Measurements from ENCODE around the gene SRD5A1.

SRD5A1 gene

DNA sequence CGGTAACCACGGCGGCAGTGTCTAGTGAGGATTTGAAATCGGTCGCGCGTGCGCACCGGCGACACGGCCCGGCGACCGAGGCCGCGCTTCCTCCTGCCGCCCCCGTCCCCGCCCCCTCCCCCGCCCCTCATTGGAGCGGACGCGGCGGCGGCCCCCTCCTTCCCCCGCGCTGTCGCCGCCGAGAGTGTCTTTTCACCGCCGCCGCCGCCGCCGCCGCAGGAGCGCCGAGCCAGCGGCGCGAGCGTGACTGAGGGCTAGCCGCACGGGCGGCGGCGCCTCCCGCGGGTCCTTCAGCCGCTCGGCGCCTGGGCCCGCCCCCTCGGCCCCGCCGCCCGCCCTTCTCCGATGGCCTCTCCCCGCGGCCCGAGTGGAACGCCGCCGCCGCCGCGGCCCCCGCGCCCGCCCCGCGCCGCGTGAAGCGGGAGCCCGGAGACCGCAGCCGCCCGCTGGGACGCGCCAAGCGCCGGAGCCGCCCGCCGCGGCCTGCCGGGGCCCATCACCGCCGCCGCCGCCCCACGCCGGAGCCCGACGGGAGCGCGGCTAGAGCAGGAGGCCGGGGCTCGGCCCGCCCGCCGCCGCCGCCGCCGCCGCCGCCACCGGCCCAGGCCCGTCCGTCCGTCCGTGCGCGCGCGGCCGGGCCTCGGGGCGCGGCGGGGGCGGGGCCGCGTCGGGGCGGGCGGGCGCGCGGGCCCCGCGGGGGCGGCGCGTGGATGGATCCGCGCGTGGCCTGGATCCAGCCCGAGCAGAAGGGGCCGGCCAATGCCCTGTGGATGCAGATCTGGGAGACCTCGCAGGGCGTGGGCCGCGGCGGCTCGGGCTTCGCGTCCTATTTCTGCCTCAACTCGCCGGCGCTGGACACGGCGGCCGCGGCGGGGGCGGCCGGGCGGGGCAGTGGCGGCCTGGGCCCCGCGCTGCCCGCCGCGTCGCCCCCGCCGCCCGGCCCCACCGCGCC lies 80.3 kb downstream of the SRD5A1 start, which contains the start of gene TENT4A:
TENT4A (plus strand) TSS at position 159 of the 952 bp plus-strand sequence; CDS start at position 711, 552 bp downstream.
- peak; percentile 97 for DNase-seq (ENCODE audit: low read depth)

DNA sequence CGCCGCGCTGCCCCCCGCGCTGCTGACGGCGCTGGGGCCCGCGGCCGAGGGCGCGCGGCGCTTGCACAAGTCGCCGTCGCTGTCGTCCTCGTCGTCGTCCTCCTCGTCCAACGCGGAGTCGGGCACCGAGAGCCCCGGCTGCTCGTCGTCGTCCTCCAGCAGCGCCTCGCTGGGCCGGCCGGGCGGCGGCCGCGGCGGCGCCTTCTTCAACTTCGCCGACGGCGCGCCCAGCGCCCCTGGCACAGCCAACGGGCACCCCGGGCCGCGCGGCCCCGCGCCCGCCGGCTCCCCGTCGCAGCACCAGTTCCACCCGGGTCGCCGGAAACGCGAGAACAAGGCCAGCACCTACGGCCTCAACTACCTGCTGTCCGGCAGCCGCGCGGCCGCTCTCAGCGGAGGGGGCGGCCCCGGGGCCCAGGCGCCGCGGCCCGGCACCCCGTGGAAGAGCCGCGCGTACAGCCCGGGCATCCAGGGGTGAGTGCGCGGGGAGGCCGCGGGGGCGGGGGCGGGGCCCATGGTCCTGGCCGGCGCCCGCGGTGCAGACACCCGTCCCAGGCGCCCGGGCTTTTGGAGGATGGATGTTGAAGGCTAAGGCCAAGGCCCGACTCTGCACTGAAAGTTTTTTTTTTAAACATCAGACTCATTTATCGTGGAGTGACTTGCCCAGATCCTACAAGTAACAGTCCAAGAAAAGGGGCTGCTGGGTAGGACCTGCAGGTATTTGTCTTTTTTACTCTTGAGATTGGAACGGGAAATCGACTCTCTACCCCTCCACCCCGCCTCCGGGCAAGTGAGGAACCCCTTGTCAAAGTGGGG lies 81.2 kb downstream of the SRD5A1 start:
- DNase-seq (ENCODE audit: low read depth), result no peak

DNA sequence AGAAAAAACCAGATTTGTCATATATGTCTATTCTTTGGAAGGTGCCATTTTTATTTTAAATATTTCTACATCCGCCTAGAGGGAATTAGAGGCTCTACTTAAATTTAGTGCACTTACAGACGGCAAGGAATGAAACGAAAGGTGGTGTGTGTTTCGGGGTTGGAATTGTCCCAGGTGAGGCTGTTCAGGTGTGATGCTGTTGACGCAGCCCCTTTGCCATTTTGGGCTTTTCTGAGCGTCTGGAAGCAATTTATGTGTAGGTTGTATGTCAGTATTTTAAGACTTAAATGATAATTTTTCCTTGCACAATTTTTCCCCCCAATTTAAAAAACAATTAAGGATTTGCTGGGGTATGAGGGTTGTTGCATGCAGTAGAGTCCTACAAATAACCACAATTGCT lies 82.0 kb downstream of the SRD5A1 start:
- no peak for DNase-seq (ENCODE audit: low read depth)

DNA sequence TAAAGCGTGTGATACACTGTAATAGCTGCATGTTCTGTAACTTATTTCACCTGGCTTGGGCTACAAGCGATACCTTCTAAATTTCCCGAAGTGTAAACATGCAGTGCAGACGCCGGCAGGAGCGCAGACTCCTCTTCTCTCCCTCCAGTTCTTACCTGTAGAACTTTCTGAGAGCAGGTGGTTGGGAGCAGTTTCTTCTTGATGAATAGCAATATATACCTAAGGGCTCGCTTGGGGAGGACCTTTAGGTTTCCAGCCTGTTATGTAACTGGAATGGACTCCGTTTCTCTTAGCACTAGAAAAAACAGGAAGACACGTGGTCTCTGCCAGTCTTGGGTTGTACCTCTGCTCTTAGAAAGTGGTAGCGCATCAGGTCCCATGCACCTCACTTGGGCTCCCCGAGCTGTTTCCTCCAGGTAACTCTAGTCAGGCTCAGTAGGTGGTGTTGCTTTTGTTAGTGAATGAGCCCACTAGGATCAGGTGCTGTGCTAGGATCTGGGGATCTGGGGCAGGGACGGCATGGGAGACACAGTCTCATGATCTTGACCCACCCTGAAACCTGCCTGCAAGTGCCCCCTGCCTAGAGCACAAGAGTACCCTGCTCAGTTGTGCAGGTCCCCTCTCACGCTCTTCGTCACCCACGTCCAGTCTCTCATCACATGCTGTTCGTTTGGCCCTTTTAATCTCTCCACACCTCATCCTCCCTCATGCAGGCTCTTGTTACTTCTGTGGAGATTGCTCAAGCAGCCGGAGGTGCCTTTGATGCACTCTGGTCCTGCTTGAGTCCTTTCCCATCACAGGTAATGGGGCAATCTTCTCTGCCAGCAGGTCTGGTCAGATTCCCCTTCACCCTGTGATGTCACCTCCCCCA lies 82.8 kb downstream of the SRD5A1 start:
- DNase-seq (ENCODE audit: low read depth), result no peak

DNA sequence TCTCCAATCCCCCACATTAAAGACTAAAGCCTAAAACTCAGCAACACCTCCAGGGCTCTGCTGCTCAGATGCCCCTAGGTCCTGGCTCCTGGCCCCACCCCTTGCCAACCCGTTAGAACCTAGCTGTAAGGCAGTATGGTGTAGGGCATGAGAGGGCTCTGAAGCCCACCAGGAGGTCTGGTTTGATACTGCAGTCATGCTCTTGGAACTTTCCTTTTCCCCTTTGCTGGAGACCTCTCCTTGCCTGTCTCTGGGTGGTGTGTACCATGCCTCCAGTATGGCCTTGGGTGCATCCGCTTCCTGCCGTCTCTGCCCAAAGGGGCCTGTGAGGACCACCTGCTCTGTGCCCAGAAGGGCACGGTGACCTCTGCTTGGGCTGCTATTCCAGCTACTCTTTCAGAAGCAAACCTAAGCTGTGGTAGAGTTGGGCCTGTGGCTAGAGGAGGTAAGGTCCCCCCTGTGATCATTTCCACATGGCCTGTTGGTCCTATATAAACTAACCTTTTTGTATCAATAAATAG lies 83.4 kb downstream of the SRD5A1 start:
- DNase-seq (ENCODE audit: low read depth), result no peak

DNA sequence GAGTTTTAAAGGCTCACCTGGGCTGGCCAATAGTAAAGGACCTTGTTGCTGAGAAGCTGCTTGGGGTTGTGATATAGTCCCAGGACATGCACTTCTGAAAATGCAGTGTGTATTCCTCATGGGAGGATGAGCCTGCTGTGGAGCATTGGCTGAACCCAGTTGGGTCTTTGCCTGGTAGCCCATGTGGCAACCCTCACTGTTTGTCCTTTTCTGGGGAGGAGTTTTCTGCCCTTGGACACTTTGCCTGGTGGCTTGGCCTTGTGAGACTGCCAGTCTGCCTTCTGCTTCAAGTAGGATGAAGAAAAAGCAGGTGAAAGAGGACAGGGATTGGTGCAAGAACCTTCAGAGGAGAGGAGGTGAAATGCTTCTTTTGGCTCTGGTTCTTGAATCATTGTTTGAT lies 84.0 kb downstream of the SRD5A1 start:
- DNase-seq (ENCODE audit: low read depth), result no peak

DNA sequence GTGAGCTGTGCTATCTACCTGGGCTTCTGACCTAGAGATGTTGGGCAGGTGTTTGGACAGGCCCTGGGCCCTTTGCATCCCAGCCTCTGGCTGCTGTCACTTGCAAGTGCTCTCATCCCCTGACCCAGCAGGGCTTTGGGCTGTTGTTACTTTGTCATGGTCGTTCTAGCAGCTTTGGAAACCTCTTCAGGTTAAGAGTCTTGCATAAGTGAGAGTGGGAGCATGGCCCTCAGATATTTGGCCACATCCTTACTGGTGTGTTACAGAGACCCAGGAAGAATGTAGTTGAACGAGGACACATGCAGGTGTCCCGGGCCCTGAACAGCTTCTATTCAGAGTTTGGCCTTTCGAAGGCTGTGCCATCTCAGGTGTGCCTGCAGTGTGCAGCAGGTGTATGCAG lies 84.4 kb downstream of the SRD5A1 start:
- DNase-seq (ENCODE audit: low read depth), result no peak

DNA sequence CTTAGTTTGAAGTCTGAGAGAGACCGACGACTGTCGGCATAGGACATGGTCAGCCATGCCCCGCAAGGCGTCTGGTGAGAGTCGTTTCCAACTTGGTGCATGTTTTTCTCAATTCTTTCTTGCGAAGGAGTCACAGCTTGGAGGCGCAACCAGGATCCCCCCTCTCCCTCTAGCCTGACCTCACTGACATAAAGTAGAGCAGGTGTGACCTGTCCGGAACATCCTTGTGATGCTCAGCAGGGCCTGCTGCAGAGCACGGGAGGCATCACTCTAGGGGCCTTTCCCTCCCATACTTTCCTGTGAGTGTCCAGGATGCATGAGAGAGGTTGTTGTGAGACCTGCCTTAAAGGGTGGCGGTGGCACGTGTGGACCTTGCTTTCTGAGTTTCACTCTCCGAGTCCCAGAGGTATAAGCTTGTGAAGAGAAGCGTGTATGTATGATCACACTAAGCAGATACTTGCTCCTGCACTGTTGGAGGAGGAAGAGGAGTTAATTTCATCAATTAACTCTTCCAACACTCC lies 85.0 kb downstream of the SRD5A1 start:
- DNase-seq (ENCODE audit: low read depth), result no peak

DNA sequence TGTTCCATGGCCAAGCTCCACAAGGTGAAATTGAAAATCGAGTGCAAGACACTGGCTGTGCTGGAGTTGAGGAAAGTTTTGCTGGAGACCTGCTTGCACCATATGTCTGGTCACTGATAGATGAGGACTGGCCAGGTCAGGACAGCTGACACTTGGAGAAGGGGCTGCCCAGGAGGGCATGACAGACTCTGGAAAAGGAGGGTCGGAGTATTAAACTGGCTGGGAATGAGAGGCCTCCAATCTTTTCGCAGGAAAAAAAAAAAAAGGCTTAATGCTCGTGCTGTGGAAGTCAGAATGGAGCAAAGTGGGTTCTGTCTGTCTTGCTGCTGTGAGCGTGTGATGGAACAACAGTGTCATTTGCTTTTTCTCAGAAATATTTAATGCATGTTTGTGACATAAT lies 85.5 kb downstream of the SRD5A1 start:
- no peak for DNase-seq (ENCODE audit: low read depth)

DNA sequence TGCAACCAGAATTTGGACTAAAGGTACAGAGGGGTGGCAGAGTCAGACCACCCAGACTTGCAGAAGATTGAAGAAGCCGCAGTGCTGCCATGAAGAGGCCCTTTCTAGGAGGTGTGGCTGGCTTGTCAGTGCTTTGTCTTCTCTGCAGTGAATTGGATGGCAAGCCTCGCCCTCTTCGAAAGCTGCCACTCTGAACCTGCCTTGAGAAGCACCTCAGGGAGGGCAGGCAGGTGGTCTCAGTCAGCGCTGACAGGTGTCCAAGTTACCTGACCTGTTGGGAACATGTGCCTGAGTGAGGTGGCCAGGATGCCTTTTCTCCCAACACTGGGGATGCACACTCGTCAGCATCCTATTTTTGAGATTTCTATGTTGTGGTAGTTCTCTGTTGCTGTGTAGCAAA lies 86.2 kb downstream of the SRD5A1 start:
- DNase-seq (ENCODE audit: low read depth), result no peak

DNA sequence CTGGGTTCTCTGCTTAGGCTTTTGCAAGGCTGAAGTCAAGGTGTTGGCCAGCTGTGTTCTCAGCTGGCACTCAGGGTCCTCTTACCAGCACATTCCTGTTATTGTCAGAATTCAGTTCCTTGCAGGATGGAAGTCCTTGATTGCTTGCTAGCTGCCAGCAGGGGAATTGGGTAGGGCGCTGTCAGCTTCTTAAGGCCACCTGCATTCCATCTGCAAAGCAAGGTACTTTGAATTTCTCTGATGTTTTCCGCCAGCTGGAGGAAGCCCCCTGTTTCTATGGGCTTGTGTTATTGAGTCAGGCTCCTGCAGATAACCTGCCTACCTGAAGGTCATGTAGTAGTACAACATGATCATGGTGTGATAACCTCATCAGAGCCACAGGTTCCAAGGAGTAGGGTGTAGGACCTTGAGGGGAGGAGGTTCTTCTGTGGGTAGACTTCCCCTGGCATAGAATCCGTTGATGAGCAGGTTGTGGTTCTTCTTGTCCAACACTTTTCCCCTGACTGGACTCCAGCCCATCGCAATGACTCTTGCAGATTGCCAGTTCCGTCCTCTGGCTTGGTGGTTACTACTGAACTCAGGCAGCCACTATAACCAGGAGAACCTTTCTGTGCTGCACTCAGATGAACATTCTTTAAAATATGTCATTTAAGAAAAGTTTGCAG lies 86.8 kb downstream of the SRD5A1 start:
- no peak for DNase-seq (ENCODE audit: low read depth)

DNA sequence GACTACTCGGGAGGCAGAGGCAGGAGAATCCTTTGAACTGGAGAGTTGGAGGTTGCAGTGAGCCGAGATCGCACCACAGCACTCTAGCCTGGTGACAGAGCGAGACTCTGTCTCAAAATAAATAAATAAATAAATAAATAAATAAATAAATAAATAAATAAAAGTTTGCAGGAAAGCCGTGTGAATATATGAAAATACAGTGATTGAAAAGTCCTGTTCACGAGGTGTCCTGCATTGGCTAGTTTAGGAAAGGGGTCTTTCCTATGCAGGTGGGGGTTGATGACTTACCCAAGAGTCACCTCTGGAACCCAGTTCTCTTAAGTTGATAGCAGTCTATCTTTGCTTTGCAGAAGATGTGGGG lies 87.3 kb downstream of the SRD5A1 start:
- no peak for DNase-seq (ENCODE audit: low read depth)

DNA sequence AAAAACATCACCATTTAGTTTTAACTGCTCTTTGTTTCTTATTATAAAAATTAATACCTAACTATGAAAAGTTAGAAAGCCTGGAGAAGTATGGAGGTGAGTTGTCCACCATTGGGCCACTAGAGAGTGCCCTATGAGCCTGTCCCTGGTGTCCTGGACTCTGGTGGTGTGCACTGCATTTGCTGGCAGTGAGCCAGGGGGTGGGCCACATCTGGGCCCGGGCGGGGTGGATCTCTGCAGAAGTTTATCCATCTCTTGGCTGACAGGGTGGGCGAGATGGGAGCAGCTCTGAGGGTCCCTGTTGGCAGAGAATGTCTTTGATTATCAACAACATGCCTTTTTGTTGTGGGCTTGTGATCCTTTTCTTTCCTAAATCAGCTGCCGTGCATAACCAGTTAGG lies 88.2 kb downstream of the SRD5A1 start:
- DNase-seq (ENCODE audit: low read depth), result no peak

DNA sequence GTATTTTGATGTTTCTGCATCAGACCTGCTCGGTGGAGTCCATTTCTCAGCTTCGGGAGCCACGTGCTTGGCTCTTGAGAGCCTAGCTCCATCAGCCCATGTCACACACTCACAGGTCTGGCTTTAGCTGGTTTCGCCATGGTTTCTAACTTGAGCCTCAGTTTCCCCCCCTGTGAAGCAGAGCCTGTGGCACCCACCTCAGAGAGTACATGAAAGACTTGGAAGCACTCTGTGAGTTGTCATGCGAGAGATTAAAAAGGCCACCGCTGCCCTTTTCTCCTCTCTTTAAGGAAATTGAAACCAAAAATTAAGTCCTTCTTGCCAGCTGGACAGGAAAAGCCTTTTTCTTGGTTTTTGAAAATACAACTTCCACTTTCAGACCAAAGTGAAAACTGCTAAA lies 88.8 kb downstream of the SRD5A1 start:
- DNase-seq (ENCODE audit: low read depth), result no peak

DNA sequence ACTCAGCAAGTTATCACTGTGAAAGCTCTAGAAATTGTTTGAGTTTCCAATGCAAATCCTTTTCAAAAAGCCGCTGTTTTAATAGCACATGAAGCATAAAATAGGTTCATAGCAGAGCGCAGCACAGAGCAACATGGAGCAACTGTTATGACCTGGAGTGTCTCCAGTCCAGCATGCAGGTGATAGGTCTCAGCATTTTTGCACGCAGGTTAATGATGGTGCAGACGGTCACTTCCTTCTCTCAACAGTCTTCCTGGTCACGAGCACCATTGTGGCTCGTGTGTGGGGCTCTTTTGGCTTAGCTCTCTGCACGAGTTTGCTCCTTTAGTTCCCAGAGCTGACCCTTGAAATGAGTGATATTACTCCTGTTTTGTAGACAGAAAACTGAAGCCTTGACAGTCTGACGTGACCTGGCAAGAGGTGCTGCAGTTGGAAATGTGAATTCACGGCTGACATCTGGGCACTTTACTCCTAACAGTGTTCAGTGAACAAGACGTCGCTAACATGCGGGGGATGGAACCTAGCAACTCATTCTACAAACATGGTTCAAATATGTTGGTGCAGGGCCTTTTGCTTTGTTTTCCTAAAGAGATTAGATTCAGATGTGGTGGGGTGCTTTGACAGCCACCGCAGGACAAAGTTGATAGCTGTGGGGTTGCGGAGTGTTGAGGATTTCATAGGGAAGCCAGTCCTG lies 90.0 kb downstream of the SRD5A1 start:
- no peak for DNase-seq (ENCODE audit: low read depth)

DNA sequence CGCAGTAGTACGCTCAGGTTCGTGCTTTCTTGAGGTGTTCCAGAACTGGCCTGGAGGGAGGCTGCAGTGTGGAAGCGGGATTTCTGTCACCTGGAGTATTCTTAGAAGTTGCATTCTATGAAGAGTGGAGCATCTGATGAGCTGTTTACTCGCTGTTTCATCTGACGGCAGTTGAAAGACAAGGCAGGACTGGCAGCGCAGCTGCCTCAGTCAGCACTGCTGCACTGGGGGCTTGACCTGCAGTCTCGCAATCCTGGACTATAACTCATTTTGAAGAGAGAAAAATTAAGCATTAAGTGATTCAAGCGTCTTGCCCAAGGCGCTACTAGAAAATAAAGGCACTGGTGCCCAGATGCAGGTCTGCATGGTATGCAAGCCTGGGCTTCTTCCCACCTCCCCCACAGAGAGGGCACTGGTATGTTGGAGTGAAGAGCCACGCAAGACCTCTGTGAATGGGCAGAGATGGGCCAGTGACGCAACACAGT lies 90.6 kb downstream of the SRD5A1 start:
- no peak for DNase-seq (ENCODE audit: low read depth)

All from activated T-cell treated with anti-CD3 and anti-CD28 coated beads for 1 hour (primary cell).